DMS153 (cell line): Measurements from ENCODE around the gene NOA1.

Experiments
- DNase-seq: peaks from one replicate; lab custom pipeline; 2025; lab: John Stamatoyannopoulos, UW

Gene NOA1

GRCh38 chr4:56977321-56978012 lies at the start of gene NOA1:
Gene NOA1, minus strand, starts transcription at chr4:56977606. Its CDS starts 21 bp downstream, at chr4:56977585.
- peak; percentile 99 for DNase-seq

DNA sequence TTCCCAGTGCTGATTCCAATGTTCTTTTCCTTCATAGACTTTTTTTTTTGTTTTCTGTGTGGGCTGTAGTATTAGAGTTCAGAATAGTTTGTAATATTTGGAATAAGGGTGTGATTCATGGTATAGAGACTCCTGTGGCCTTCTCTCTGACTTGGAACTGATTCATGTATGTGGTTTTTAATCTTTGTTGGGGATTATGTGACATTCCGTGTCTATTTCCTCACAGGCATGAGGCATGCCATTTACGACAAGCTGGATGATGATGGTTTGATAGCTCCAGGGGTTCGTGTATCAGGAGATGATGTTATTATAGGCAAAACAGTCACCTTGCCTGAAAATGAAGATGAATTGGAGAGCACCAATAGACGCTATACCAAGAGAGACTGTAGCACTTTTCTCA lies 45.7 kb upstream of the NOA1 start:
- DNase-seq, result no peak

DNA sequence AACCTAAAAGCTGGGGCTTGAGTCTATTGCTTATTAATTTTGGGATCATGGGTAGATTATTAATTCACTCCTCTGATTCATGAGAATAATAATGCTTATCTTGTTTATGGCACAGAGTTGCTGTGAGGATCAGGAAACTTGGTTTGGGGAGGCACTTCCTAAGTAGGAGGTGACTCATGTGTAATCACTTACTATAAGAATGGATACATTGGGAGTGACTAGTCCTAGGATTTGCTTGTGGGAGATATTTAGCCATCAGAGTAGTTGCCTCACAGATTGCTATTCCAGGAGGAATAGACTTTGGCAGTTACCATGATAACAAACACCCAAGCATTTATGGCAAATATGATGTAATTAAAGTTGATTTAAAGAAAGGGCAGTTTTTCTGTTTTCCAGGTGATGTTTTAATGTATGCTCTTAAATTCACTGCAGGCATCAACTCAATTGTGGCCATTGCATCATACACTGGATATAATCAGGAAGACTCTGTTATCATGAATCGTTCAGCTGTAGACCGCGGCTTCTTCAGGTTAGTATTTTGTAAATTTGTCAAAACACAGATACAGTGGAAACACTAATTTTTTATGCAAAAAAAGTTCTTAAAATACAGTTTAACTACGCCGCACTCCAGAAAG lies 43.2 kb upstream of the NOA1 start:
- no peak for DNase-seq

DNA sequence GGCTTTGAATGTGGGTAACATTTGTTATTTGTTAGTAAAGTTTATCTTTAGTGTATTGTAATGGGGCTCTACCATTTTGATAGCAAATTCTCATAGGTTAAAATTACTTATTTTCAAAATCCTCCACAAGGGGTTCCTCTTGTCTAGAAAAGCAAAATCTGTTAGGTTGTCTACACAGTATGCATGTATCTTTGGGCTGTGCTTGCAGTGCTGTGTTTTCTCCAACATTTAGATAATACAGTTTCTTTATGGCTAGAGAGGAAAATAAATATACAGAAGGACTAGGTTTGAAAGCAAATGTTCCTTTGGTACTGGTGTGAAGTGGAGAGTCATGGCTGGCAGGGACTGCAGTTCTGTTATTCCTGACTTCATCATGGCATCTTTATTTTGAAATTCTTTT lies 41.6 kb upstream of the NOA1 start:
- DNase-seq, result no peak

- no peak for DNase-seq
Observed at GRCh38 chr4:57013543-57014120, 36.2 kb upstream of the NOA1 start.

DNA sequence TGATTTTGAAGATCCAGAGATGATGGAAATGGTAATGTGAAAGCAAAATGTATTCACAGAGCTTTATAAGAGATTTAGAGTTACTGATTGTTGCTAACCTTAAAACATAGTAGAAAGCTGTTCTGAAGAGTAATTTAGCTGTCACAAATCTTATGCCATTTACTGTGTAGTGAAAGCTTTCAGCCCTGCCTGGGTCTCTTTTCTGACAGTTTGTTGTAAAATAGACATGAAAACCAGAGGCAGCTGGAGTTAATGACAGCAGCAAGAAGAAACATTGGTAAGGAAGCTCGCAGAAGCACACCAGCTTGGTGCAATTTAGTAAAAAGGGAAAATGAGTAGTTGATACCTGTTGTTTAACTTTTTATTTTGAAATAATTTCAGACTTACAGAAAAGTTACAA lies 22.3 kb upstream of the NOA1 start:
- no peak for DNase-seq

DNA sequence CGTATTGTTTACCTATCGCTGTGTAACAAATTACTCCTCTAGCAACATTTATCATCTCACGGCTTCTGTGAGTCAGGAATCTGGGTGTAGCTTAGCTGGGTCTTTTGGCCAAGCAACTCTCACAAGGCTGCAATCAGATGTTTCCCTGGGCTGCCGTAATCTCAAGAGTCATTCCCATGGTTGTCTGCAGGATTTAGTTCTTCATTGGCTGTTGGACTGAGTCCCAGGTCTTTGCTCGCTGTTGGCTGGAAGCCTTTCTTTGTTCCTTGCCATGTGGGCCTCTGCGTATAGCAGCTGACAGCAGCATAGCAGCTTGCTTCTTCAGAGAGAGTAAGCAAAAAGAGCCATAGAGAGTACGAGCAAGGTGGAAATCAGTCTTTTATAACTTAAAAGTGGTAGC lies 18.1 kb upstream of the NOA1 start:
- DNase-seq, result no peak

- DNase-seq, result no peak
Observed at GRCh38 chr4:56990109-56990905, 12.9 kb upstream of the NOA1 start.

DNA sequence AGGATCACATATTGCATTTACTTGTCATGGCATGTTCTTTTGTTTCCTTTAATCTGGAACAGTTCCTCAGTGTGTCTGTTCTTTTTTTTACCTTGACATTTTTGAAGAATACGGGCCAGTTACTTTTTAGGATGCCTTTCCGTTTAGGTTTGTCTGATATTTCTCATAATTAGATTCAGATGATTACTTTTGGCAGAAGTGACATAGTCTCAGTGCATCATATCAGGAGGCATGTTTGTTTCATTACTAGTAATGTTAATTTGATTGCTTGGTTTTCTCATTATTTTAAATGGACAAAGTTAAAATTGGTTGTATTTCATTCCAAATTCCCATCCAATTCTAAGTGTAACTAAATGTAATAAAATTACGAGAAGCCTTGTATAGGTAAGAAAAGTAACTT lies 9.5 kb upstream of the NOA1 start:
- no peak for DNase-seq

GRCh38 chr4:56986192-56986591 lies 8.8 kb upstream of the NOA1 start:
- no peak for DNase-seq

DNA sequence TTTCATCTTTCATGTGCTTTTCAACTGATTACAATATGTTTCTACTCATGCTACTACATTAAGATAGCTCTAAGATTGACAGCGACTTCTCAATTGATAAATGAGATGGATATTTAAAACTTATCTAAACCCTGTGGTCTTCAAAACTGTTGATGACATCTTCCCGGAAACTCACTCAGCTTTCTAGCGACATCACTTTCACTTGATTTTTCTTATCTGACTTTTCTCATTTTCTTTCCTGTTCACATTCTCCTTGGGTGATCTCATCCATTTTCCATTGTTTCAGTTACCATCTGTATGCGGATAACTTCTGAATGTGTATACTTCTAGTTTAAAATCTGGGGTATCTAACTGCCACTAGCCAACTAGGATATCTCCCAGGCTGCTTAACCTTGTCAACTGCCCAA lies 4.4 kb upstream of the NOA1 start:
- no peak for DNase-seq

DNA sequence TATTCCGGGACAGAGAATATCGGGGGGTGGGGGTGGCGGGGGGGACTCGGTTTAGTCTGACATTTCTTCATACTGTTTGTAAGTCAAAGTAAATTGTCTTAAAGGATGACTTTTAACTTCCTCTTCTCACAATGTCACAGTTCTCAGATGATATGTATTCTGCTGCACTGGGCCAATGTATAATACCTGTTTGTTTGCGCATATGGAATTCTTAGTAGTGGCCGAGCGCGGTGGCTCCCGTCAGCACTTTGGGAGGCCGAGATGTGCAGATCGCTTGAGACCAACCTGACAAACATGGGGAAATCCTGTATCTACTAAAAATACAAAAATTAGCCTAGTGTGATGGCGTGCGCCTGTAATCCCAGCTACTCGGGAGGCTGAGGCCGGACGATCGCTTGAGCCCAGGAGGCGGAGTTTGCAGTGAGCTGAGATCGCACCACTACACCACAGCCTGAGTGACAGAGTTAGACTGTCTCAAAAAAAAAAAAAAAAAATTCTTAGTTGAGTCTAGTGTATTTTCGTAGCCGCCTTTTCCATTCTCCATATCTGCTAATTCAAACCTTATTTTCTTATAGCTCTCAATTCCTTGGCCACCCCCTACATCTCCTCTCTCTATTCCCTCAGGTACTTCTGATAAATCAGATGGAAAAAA lies 2.1 kb upstream of the NOA1 start:
- no peak for DNase-seq

DNA sequence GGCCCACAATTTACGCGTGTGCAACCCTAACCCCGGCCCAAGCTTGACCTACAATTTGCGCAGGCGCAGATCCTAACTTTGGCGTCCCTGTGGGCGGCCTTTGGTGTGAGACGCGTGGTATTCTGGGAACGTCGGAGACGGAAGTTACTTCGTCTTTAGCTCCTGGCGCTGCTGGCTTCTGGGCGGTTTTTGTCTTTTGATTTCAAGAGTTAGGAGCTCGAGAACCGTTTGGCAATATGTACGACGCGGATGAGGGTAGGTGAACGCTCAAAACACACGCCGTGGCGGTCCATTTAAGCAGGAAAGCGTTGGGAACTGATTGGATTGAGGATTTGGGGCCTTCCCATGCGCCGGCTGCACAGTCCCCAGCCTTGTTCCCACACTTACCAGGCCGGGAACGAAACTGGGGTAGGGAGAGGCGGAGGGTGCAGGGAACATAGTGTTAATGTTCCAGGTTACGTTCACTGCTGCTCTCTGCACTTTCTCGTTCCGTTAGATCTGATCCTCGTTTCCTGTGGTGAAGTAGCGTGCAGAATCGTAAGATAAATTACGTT lies 1.4 kb upstream of the NOA1 start, which contains the start of gene POLR2B:
Gene POLR2B, plus strand, starts transcription at position 147 of the 554 bp plus-strand sequence. Its CDS starts 90 bp downstream, at position 237.
- DNase-seq, result peak; percentile 90

DNA sequence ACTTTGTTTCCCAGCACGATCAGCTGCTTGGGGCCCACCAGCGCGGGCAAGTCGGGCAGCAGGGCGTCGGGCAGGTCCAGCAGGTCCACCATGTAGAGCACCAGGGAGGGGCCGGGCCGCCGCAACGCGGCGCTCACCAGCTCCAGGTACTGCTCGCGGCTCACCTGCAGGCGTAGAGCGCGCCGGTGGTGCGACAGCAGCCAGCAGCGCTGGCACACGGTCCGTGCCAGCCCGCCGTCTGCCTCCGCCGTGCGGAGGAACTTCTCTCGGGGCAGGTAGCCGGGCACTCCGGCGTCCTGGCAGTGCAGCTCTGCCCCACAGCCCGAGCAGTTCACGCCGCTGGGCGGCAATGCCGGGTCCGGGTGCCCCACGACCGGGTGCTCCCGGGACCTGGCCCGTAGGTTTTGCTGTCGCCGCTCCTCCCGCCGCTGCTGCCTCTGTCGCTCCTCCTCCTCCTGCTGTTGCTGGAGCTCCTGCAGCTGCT lies 527 bp downstream of the NOA1 start:
- DNase-seq, result no peak

DNA sequence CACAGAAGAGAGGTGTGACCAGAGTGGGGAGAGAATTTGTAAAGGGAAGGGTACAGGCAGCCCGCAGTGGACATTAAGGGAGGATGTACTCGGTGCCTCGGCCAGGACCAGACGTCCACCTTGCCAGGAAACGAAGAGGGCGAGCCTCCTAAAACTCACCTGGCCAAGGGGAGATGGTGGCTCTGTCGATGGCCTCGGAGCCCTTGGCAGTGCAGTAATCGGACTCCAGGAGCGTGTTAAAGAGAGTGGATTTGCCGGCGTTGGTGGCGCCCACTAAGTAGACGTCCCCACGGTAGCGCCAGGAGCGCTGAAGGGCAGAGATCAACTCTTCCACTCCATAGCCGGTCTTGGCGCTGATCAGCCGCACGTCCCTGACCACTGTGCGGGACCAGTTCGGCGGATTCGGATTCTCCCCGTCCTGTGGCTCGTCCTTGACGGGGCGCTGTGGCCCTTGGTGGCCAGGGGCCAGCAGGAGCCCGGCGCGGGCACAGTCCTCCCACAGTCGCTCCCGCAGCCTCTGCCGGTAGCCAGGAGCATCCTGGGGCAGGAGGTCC lies 1.0 kb downstream of the NOA1 start:
- no peak for DNase-seq

- DNase-seq, result no peak
Observed at GRCh38 chr4:56973336-56973735, 4.1 kb downstream of the NOA1 start.

DNA sequence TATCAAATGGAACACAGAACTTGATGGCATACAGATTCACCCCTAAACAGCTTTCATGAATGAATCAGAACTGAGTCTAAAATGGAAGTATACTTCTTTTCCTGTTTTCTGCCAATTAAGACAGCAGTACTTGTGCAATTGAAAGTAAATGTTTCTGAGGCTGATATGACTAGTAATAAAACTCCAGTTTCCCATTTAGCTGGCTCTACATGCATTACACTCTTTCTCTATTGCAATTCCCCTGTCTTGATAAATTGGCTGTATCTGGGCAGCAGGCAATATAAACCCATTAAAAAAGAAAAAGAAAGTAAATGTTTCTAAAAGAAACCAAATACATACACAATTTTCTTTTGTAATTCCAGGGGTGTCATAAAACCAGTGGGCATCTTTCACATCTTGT lies 4.6 kb downstream of the NOA1 start:
- DNase-seq, result no peak

DNA sequence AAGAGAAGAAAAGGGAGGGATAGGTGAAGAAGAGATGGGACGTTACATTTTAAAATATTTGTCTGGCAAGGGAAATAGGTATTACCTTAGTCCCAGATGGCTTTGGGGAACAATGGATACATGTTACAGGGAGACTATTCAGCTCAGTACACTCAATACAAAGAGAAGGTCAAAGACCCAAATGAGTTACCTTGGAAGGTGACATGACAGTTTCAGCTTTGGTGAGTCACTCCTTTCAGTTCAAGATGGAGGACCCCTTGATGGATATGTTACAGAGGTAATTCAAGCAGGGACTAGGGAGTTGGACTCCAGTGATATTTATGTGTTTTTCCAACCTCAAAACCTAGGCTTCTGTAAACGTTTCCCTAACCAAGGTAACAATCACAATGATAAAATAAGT lies 5.0 kb downstream of the NOA1 start:
- no peak for DNase-seq

GRCh38 chr4:56971383-56971782 lies 6.0 kb downstream of the NOA1 start:
- DNase-seq, result no peak

DNA sequence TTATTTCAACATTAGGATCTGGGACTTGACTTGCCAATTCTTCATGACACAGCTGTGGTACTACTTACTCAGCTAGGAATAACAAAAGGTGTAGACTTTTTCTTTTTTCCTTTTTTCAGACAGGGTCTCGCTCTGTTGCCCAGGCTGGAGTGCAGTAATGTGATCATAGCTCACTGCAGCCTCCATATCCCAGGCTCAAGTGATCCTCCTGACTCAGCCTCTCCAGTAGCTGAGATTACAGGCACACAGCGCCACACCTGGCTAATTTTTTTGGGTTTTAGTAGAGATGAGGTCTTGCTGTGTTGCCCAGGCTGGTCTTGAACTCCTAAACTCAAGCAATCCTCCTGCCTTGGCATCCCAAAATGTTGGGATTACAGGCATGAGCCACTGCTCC lies 16.3 kb downstream of the NOA1 start:
- DNase-seq, result no peak

GRCh38 chr4:56959100-56959499 lies 18.3 kb downstream of the NOA1 start:
- DNase-seq, result no peak
